K562 (cell line): Measurements from ENCODE around the gene CLCA2. TPM values are rescaled to one million over a fixed set of nuclear protein-coding genes. Genes with fewer than 3 reads are reported as not detected.
A peak's percentile ranks its signal among the peaks of the same experiment; 100 is the strongest.

Experiments used
- CBFA2T3 ChIP-seq: fragments of 450-650 bp; IDR thresholded peaks from 2 replicates; pipeline ENCODE4 v1.6.1; 2017
- CHD2 ChIP-seq: IDR thresholded peaks from 2 replicates; pipeline ENCODE4 v1.6.1; 2011; ENCODE audit warnings: low read depth, low read length
- ELF1 ChIP-seq: fragments of 200-800 bp; sonication (Bioruptor generic); IDR thresholded peaks from 2 replicates; pipeline ENCODE4 v1.6.1; 2016; ENCODE audit warnings: missing genetic modification characterization, missing compliant biosample characterization
- HCFC1 ChIP-seq: IDR thresholded peaks from 2 replicates; pipeline ENCODE4 v1.6.1; 2012; ENCODE audit warnings: low read depth, low read length, improper control_type of control experiment
- HNRNPL ChIP-seq: fragments of 200-400 bp; formaldehyde crosslinking; IDR thresholded peaks from 2 replicates; pipeline ENCODE4 v1.6.1; 2017; ENCODE audit warnings: low read depth, mild to moderate bottlenecking, low read length
- NELFE ChIP-seq: IDR thresholded peaks from 2 replicates; pipeline ENCODE4 v1.6.1; 2011; ENCODE audit warnings: mild to moderate bottlenecking; ENCODE audit not compliant: insufficient read depth, insufficient read length
- NUFIP1 ChIP-seq: fragments of 450-650 bp; IDR thresholded peaks from 2 replicates; pipeline ENCODE4 v1.6.1; 2018; ENCODE audit not compliant: partially characterized antibody
- PHTF2 ChIP-seq: fragments of 250-450 bp; sonication (Bioruptor Pico); IDR thresholded peaks from 2 replicates; pipeline ENCODE4 v1.5.0; 2021; ENCODE audit warnings: mild to moderate bottlenecking
- POLR3G ChIP-seq: IDR thresholded peaks from 2 replicates; pipeline ENCODE4 v1.6.1; 2011; ENCODE audit not compliant: insufficient read length, insufficient replicate concordance; ENCODE audit errors: extremely low read depth
- PREB ChIP-seq: sonication (generic); formaldehyde crosslinking; IDR thresholded peaks from 2 replicates; pipeline ENCODE4 v1.8.1; 2023; ENCODE audit warnings: mild to moderate bottlenecking, missing genetic modification reagents
- PRPF4 ChIP-seq: fragments of 200-400 bp; formaldehyde crosslinking; IDR thresholded peaks from one replicate; pipeline ENCODE4 v1.6.1; 2017; ENCODE audit warnings: low read length, low read depth, mild to moderate bottlenecking; ENCODE audit not compliant: insufficient read depth, poor library complexity, severe bottlenecking
- RCOR1 ChIP-seq, 2 experiments: IDR thresholded peaks; 2 replicates each; pipeline ENCODE4 v1.6.1; 2012; ENCODE audit warnings: low read depth in 2 of 2, low read length in 2 of 2, borderline replicate concordance in 1 of 2, improper control_type of control experiment in 1 of 2
- SMARCE1 ChIP-seq: fragments of 450-650 bp; IDR thresholded peaks from 2 replicates; pipeline ENCODE4 v1.7.1; 2016; ENCODE audit warnings: mild to moderate bottlenecking
- TAF1 ChIP-seq: IDR thresholded peaks from 2 replicates; pipeline ENCODE4 v1.6.1; 2011; ENCODE audit warnings: mild to moderate bottlenecking, low read length, moderate library complexity; ENCODE audit not compliant: insufficient read depth, control insufficient read depth, severe bottlenecking; ENCODE audit errors: extremely low read depth
- YY1 ChIP-seq, 3 experiments: IDR thresholded peaks; 2 replicates each; pipeline ENCODE4 v1.6.1; 2011; ENCODE audit warnings: low read length in 2 of 3, mild to moderate bottlenecking in 2 of 3, moderate library complexity in 2 of 3, borderline replicate concordance in 1 of 3, control low read depth in 1 of 3, low read depth in 1 of 3; ENCODE audit not compliant: insufficient read depth in 3 of 3, insufficient replicate concordance in 2 of 3, control insufficient read depth in 1 of 3, insufficient read length in 1 of 3; ENCODE audit errors: extremely low read depth in 1 of 3
- ZBTB40 ChIP-seq, 2 experiments: fragments of 450-650 bp in 1 of 2; sonication (generic) in 1 of 2; formaldehyde crosslinking in 1 of 2; IDR thresholded peaks; 2 replicates each; pipeline versions ENCODE4 v1.7.1 to v1.9.0; 2016 to 2022; ENCODE audit warnings: inconsistent platforms in 1 of 2, mild to moderate bottlenecking in 1 of 2, missing genetic modification reagents in 1 of 2
- ZC3H8 ChIP-seq: fragments of 450-650 bp; IDR thresholded peaks from 2 replicates; pipeline ENCODE4 v1.6.1; 2017
- ZNF146 ChIP-seq: IDR thresholded peaks from one replicate; pipeline ENCODE4 v1.6.1; 2018; ENCODE audit warnings: missing compliant biosample characterization; ENCODE audit not compliant: unreplicated experiment
- polyA plus RNA-seq, 8 experiments: library from polyadenylated mRNA; depleted of rRNA in 4 of 8; stranded (reverse) in 5 of 8; unstranded in 3 of 8; fragments of >200 nt; fragmentation: Nextera tagmentation in 2 of 8; fragmentation: Illumina TruSeq in 1 of 8; extraction: Ambion mirVana in 2 of 8; extraction: Trizol in 1 of 8; gene quantifications; 2 replicates each; pipeline versions ENCODE4 v1.2.1 to v1.2.3, GENCODE V29; 2011 to 2014; ENCODE audit warnings: inconsistent platforms in 1 of 8, missing spikeins in 1 of 8
- total RNA-seq, 7 experiments: library from RNA; depleted of rRNA in 6 of 7; stranded (reverse); fragments of >200 nt in 6 of 7; fragmentation: Illumina TruSeq in 2 of 7; extraction: Trizol in 2 of 7; gene quantifications; 2 replicates each; pipeline versions ENCODE4 v1.2.1 to v1.2.3, GENCODE V29; 2011 to 2021; ENCODE audit warnings: low replicate concordance in 1 of 7

Gene CLCA2
- total and polyA plus RNA-seq, 9 of the 15 experiments (the other 6 are each of a cell fraction or from before 2014, with no cell fraction given), result 0.03 TPM; not detected in 8

- TF ChIP-seq ZBTB40 (IDR thresholded peaks at IDR 0.05) (no peak), ZBTB40 (CRISPR knock-in tag; IDR thresholded peaks at IDR 0.05) (no peak), HNRNPL (no peak), YY1 (IDR thresholded peaks at IDR 0.05; ENCODE audit: borderline replicate concordance in 1 of 3, control insufficient read depth in 1 of 3, extremely low read depth in 1 of 3, insufficient read depth in 3 of 3, insufficient read length in 1 of 3, insufficient replicate concordance in 2 of 3, low read depth in 1 of 3, low read length in 2 of 3) (peak in 1 of 3 experiments; percentile 44), ELF1 (tag) (peak; percentile 9; the same call in 1 of the 2 replicates), RCOR1 (IDR thresholded peaks at IDR 0.05; ENCODE audit: borderline replicate concordance in 1 of 2, low read depth in 2 of 2, low read length in 2 of 2) (0 out of 4 replicates have a peak, but pooled peaks of 1 of the 2 experiments have one; percentile 31), PRPF4 (no peak), SMARCE1 (0 out of 2 replicates have a peak, but pooled peaks have one; percentile 8), TAF1 (no peak), POLR3G (no peak), NUFIP1 (no peak), PREB (CRISPR knock-in tag) (no peak), NELFE (no peak), HCFC1 (no peak), ZC3H8 (no peak), ZNF146 (CRISPR knock-in tag) (no peak), PHTF2 (no peak), CHD2 (no peak), CBFA2T3 (peak; percentile 52)
Observed at GRCh38 chr1:86460998-86461397, 37.0 kb downstream of the CLCA2 start (continued).
